ENCODE data around the gene ARHGEF25. TPM values are rescaled to one million over a fixed set of nuclear protein-coding genes. Genes with fewer than 3 reads are reported as not detected.
"Not testable (repeated sequence)": the region's sequence is repeated elsewhere in the genome, so short reads cannot be mapped to it uniquely, and the experiment has no call there.

Gene ARHGEF25
- total RNA-seq, 2 experiments from 2014 or later = 0.37 TPM

DNA sequence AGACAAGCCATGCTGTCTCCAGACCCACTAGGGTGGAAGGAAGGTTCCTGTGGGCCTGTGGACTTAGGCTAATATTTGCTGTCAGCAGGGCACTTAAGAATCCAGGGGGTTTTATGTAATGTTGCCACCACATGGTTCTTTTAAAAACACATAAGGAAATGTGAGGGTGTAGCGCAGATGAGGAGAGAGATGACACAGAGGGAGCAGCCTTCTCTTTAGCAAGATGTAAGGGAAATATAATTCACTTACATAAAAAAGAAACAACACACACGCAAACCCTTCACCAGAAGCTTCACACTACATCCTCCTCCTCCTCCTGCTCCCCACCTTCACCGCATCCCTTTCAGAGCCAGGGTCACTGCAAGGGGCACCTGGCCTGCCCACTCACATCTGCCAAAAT, 25.1 kb upstream of the ARHGEF25 start:
- ATAC-seq (no peak), DNase-seq (no peak)
- CTCF ChIA-PET = interaction anchor here (1.6 to 5.9 kb wide), 3 partner anchors 35 to 48 kb away, joined by 5 to 87 read pairs (median 32); partner anchors contain the start of gene B4GALNT1
- POLR2A ChIA-PET = no interaction called here
- no peaks in the 10 kb centered on the region for H3K9me3 Mint-ChIP-seq (ENCODE audit: insufficient read depth)
- no peak overlapping the region for H3K4me3 Mint-ChIP-seq
- H3K4me1 Mint-ChIP-seq (ENCODE audit: low read depth) = peaks cover 11% of the 10 kb centered on the region
- H3K36me3 Mint-ChIP-seq (ENCODE audit: low read depth) = no peaks in the 10 kb centered on the region
- H3K27ac Mint-ChIP-seq = no peak overlapping the region
- no peaks in the 10 kb centered on the region for H3K27me3 Mint-ChIP-seq (ENCODE audit: low read depth)

DNA sequence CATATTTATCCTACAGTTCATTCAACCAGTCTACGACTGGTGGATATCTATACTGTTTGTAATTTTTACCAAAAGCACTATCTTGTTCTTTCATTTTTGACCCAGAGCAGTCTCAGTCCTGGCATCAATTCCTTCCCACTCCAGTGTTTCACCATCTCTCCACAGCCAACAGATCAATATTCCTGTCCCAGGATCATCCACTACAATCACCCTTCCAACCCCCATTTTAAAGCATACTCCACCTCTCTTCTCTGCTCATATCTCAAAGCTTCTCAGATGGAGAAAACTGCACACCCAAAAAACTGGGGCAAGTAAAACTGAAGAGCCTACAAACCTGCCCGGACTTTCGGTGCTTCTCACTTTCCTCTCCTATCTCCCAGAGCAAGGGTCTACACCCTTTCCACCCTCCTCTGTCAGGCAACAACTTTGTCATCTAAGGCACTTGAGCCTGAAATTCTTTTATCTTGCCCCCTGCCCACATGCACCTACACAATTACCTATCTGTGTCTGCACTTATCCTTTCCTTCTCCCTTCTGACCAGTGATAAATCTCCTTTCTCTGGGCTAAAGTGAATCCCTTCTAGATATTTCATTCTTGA, 24.3 kb upstream of the ARHGEF25 start:
- ATAC-seq = no peak
- H3K27me3 Mint-ChIP-seq (ENCODE audit: low read depth) = no peaks in the 10 kb centered on the region
- DNase-seq = no peak
- ChIA-PET CTCF (interaction anchor here (1.0 kb wide), 1 partner anchor 28 kb away, joined by 4 read pairs; no protein-coding TSS in a partner anchor), POLR2A (no interaction called here)
- no peak overlapping the region for H3K4me3 Mint-ChIP-seq
- H3K4me1 Mint-ChIP-seq (ENCODE audit: low read depth) = peaks cover 16% of the 10 kb centered on the region
- H3K36me3 Mint-ChIP-seq (ENCODE audit: low read depth) = no peaks in the 10 kb centered on the region
- H3K9me3 Mint-ChIP-seq (ENCODE audit: insufficient read depth) = no peaks in the 10 kb centered on the region
- no peak overlapping the region for H3K27ac Mint-ChIP-seq

DNA sequence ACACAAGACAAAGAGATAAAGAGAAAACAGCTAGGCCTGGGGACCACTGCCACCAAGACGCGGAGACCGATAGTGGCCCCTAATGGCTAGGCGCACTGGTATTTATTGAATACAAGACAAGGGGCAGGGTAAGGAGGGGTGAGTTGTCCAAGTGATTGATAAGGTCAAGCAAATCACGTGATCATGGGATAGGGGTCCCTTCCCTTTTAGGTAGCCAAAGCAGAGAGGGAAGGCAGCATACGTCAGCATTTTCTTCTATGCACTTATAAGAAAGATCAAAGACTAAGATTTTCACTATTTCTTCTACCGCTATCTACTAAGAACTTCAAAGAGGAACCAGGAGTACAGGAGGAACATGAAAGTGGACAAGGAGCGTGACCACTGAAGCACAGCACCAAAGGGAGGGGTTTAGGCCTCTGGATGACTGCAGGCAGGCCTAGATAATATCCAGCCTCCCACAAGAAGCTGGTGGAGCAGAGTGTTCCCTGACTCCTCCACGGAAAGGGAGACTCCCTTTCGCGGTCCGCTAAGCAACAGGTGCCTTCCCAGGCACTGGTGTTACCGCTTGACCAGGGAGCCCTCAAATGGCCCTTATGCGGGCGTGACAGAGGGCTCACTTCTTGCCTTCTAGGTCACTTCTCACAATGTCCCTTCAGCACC, 22.2 kb upstream of the ARHGEF25 start:
- peaks cover 28% of the 10 kb centered on the region for H3K4me1 Mint-ChIP-seq (ENCODE audit: low read depth)
- POLR2A ChIA-PET; H3K4me3 Mint-ChIP-seq; DNase-seq; H3K27ac Mint-ChIP-seq; H3K27me3 Mint-ChIP-seq (ENCODE audit: low read depth); ATAC-seq; H3K36me3 Mint-ChIP-seq (ENCODE audit: low read depth); H3K9me3 Mint-ChIP-seq (ENCODE audit: insufficient read depth): not testable (repeated sequence)
- CTCF ChIA-PET = interaction anchor here (2.6 kb wide), 1 partner anchor 31 kb away, joined by 10 read pairs; no protein-coding TSS in a partner anchor

DNA sequence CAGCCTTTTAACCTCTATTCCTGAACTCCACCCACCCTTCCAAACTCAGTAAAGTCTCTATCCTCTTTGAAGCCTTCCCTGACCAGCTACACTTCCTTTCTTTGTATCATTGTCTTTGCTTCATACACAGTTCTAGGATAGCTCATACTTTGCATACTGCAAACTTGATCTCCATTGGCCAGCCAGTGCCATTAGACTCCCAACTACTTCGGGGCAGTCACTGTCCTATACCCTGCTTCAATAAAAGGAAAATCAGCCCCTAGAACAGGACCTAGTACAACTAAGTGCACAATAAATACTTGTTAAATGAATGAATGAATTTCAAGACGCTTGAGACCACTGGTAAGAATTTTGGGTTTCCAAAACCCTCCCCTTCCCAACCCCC, 20.8 kb upstream of the ARHGEF25 start:
- H3K27me3 Mint-ChIP-seq (ENCODE audit: low read depth) = no peaks in the 10 kb centered on the region
- ChIA-PET POLR2A (interaction anchor here (1.0 to 2.4 kb wide), 6 partner anchors 9 to 129 kb away, joined by 3 to 12 read pairs (median 4); partner anchors contain the start of gene ARHGEF25), CTCF (interaction anchor here (0.6 to 4.8 kb wide), 5 partner anchors 8 to 167 kb away, joined by 3 to 49 read pairs (median 4); partner anchors contain the start of gene B4GALNT1)
- DNase-seq (no peak), ATAC-seq (no peak)
- peak overlapping the region; percentile 84 for H3K27ac Mint-ChIP-seq
- peaks cover 14% of the 10 kb centered on the region for H3K36me3 Mint-ChIP-seq (ENCODE audit: low read depth)
- no peaks in the 10 kb centered on the region for H3K9me3 Mint-ChIP-seq (ENCODE audit: insufficient read depth)
- peak overlapping the region; percentile 85 for H3K4me3 Mint-ChIP-seq
- peaks cover 28% of the 10 kb centered on the region for H3K4me1 Mint-ChIP-seq (ENCODE audit: low read depth)

DNA sequence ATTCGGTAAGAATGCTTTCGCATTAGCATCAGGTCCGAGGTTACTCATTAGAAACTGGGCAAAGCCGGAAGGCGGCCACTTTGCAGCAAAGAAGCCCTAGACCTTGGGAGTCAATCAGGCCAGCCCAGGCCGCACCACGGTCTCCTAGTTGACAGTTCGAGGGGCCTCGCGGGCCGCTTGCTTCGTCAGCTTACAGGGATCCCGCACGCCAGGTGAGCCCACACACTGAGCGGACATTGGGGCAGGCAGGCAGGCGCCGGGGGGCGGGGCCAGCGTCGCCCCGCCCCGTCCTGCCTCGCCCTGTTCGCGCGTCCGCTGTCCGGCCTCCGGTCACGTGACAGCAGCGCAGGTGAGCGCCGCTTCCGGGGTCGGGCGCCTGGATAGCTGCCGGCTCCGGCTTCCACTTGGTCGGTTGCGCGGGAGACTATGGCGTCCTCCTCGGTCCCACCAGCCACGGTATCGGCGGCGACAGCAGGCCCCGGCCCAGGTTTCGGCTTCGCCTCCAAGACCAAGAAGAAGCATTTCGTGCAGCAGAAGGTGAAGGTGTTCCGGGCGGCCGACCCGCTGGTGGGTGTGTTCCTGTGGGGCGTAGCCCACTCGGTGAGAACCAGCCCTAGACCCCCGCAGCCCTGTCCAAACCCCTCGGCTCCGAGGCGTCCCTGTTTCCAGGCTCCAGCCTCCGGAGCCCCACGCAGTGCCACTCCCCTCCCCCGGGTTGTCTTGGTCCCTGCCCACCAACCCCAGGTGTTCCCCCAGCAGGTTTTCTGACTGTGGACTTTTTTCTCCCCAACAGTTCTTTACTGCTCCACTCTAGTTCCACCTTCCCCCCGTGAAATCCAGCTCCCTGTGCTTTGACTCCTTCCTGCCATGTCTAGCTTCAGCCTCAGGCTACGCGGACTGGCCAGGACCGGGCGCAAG, 20.1 kb upstream of the ARHGEF25 start, which contains the start of gene PIP4K2C:
Gene PIP4K2C (plus strand): TSS at position 329 of the 918 bp plus-strand sequence. CDS start 98 bp downstream, at position 427.
- ChIA-PET POLR2A (interaction anchor here (0.7 to 2.4 kb wide), 8 partner anchors 9 to 129 kb away, joined by 3 to 12 read pairs (median 4); partner anchors contain the start of gene ARHGEF25), CTCF (interaction anchor here (0.9 to 4.8 kb wide), 7 partner anchors 8 to 166 kb away, joined by 3 to 49 read pairs (median 4); partner anchors contain the start of genes ARHGEF25 and B4GALNT1)
- H3K4me1 Mint-ChIP-seq (ENCODE audit: low read depth) = peaks cover 28% of the 10 kb centered on the region
- DNase-seq (peak; percentile 85), ATAC-seq (peak; percentile 96)
- no peaks in the 10 kb centered on the region for H3K27me3 Mint-ChIP-seq (ENCODE audit: low read depth)
- H3K4me3 Mint-ChIP-seq = peak within 1 kb of the TSS; percentile 85
- peaks cover 18% of the 10 kb centered on the region for H3K36me3 Mint-ChIP-seq (ENCODE audit: low read depth)
- H3K27ac Mint-ChIP-seq = peak within 1 kb of the TSS; percentile 84
- no peaks in the 10 kb centered on the region for H3K9me3 Mint-ChIP-seq (ENCODE audit: insufficient read depth)

DNA sequence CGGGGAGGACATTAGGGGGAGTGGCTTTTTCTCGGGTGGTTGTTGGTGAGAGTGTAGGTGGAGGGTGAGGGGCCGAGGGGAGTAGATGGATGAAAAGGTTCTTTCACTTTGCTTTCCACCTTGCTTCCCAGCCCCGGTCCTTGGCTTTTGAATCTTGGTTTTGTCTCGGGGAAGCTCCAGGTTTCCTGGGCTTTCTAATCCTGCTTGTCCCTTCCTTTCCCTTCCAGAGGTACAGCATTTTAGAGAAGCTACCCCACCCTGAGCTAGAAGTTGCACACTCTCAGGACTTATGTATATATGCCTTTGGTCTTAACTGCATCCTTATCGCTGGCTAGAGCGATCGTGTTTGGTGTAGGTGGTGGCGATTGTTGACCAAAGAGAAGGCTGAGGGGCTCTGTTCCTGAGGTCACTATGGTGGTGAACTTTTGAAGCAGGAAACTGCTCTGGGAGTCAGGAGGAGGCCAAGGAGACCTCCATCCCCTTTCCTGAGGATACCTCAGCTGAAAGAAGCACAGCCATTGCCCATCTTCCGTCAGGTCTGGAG, 19.4 kb upstream of the ARHGEF25 start:
- H3K27ac Mint-ChIP-seq = peak overlapping the region; percentile 84
- no peaks in the 10 kb centered on the region for H3K9me3 Mint-ChIP-seq (ENCODE audit: insufficient read depth)
- H3K4me1 Mint-ChIP-seq (ENCODE audit: low read depth) = peaks cover 28% of the 10 kb centered on the region
- POLR2A ChIA-PET = interaction anchor here (0.7 to 2.4 kb wide), 6 partner anchors 8 to 72 kb away, joined by 3 to 12 read pairs (median 4); partner anchors contain the start of gene ARHGEF25
- peaks cover 21% of the 10 kb centered on the region for H3K36me3 Mint-ChIP-seq (ENCODE audit: low read depth)
- no peaks in the 10 kb centered on the region for H3K27me3 Mint-ChIP-seq (ENCODE audit: low read depth)
- CTCF ChIA-PET = interaction anchor here (0.9 to 4.8 kb wide), 9 partner anchors 8 to 165 kb away, joined by 3 to 49 read pairs (median 4); partner anchors contain the start of gene ARHGEF25
- DNase-seq = no peak
- no peak for ATAC-seq
- H3K4me3 Mint-ChIP-seq = peak overlapping the region; percentile 85

DNA sequence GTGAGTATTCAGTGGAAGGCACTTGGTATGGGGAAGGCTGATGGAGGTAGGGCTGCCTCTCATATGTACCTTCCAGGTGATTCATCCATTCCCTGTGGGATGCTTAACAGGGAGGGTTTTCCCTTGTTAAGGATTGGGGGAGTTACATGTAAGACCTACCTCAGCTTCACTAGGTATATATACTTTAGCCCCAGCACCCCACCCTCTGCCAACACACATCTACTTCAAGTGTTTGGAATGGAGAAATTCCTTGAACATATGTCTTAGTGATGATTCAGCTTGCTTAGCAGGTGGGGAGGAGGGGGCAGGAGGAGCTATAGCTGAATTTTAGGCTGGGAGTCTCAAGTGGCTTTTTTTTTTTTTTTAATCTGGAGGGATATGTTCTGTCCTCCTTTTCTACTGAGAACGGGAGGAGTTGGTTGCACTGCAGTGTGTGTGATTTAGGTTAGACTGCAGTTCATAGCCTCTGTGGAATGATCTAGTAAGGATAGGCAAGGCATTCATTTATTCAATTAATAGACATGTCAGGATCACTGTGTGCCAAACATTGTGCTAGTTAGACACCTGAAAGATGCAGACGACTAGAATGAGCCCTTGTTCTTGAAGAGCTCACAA, 18.6 kb upstream of the ARHGEF25 start:
- Mint-ChIP-seq H3K4me3 (peak overlapping the region; percentile 85), H3K9me3 (ENCODE audit: insufficient read depth) (no peaks in the 10 kb centered on the region), H3K27ac (no peak overlapping the region), H3K27me3 (ENCODE audit: low read depth) (no peaks in the 10 kb centered on the region), H3K4me1 (ENCODE audit: low read depth) (peaks cover 28% of the 10 kb centered on the region), H3K36me3 (ENCODE audit: low read depth) (peaks cover 26% of the 10 kb centered on the region)
- DNase-seq (no peak), ATAC-seq (no peak)
- ChIA-PET POLR2A (interaction anchor here (0.7 to 2.2 kb wide), 3 partner anchors 13 to 73 kb away, joined by 3 to 12 read pairs (median 5); no protein-coding TSS in a partner anchor), CTCF (interaction anchor here (0.9 to 4.8 kb wide), 9 partner anchors 10 to 164 kb away, joined by 3 to 49 read pairs (median 4); no protein-coding TSS in a partner anchor)

DNA sequence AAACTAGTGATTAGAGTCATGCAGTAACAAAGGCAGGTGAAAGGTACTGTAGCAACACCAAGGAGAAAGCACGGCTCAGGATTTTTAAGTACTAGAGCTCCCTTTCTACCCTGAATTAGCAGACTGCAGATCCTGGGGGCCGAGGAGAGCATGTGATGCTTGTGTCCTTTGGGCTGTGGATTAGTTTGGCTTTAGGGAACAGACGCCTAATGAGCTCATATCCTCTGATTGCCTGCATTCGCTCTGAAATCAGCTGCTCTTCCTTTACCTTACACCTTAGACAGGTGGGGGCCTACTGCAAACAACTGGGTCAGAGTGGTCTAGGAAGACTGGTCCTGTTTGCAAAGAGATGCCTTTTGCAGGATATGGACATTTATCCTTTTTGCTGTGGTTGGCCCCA, 18.0 kb upstream of the ARHGEF25 start:
- no peak overlapping the region for H3K4me3 Mint-ChIP-seq
- peaks cover 28% of the 10 kb centered on the region for H3K4me1 Mint-ChIP-seq (ENCODE audit: low read depth)
- no peak overlapping the region for H3K27ac Mint-ChIP-seq

DNA sequence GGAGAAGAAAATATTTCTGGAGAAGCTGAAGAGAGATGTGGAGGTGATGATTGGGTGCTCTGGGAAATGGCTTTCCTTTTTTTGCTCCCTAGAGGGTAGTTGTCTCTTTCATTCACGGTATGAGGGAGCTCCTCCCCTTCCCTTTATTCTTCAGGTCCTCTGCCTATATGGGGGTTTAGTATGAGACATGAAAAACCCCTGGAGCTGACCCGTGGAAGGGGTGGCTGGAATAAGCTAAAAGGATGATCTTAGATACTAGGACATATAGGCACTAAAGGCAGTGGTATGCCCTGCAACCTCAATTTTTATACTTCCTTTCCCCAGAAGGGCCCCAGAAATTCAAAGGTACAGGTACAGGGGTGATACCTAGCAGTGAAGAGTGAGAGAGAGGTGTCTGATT, 10.8 kb upstream of the ARHGEF25 start:
- Mint-ChIP-seq H3K4me1 (ENCODE audit: low read depth) (peaks cover 19% of the 10 kb centered on the region), H3K36me3 (ENCODE audit: low read depth) (peaks cover 53% of the 10 kb centered on the region), H3K9me3 (ENCODE audit: insufficient read depth) (no peaks in the 10 kb centered on the region), H3K4me3 (no peak overlapping the region), H3K27me3 (ENCODE audit: low read depth) (no peaks in the 10 kb centered on the region), H3K27ac (no peak overlapping the region)
- ChIA-PET CTCF (interaction anchor here (0.8 to 1.8 kb wide), 4 partner anchors 9 to 33 kb away, joined by 3 to 8 read pairs (median 4); partner anchors contain the start of gene B4GALNT1), POLR2A (interaction anchor here (0.5 to 0.9 kb wide), 3 partner anchors 9 to 173 kb away, joined by 3 to 4 read pairs (median 3); partner anchors contain the start of gene PIP4K2C)
- ATAC-seq = no peak
- no peak for DNase-seq

More for the DNA sequence above, 18.0 kb upstream of the ARHGEF25 start:
- ChIA-PET CTCF (interaction anchor here (1.1 to 4.8 kb wide), 9 partner anchors 10 to 163 kb away, joined by 3 to 49 read pairs (median 4); no protein-coding TSS in a partner anchor), POLR2A (interaction anchor here (0.6 to 1.3 kb wide), 2 partner anchors 10 to 12 kb away, joined by 3 to 5 read pairs; no protein-coding TSS in a partner anchor)
- H3K36me3 Mint-ChIP-seq (ENCODE audit: low read depth) = peaks cover 28% of the 10 kb centered on the region
- no peaks in the 10 kb centered on the region for H3K9me3 Mint-ChIP-seq (ENCODE audit: insufficient read depth)
- DNase-seq (no peak), ATAC-seq (no peak)
- H3K27me3 Mint-ChIP-seq (ENCODE audit: low read depth) = no peaks in the 10 kb centered on the region

DNA sequence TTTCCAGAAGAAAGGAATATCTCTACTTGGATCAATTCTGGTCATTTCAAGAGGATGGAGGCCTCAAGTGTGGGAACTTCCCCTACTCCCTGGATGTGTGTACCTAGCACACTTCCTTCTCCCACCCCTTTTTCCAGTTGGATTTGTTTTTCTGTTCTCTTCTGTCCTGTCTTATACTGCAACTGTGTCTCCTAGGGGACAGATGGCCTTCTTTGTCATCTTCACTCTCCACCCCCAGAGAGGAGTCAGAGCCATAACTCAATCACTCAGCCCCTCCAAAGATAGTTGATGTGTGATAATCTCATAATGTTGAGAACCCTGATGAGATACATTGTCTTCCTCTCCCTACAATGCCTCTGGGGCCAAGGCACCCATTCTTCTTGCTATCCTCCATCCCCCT, 8.7 kb upstream of the ARHGEF25 start:
- H3K4me1 Mint-ChIP-seq (ENCODE audit: low read depth) = peaks cover 24% of the 10 kb centered on the region
- no peak overlapping the region for H3K4me3 Mint-ChIP-seq
- DNase-seq (no peak), ATAC-seq (no peak)
- H3K27me3 Mint-ChIP-seq (ENCODE audit: low read depth) = no peaks in the 10 kb centered on the region
- no peak overlapping the region for H3K27ac Mint-ChIP-seq
- peaks cover 42% of the 10 kb centered on the region for H3K36me3 Mint-ChIP-seq (ENCODE audit: low read depth)
- H3K9me3 Mint-ChIP-seq (ENCODE audit: insufficient read depth) = no peaks in the 10 kb centered on the region
- CTCF ChIA-PET = interaction anchor here (1.5 to 1.7 kb wide), 2 partner anchors 19 to 20 kb away, joined by 4 to 8 read pairs; no protein-coding TSS in a partner anchor
- POLR2A ChIA-PET = no interaction called here
